WERI-Rb-1 (cell line): ENCODE results near the gene LCTL.

Experiments used
- DNase-seq: peaks from one replicate; pipeline ENCODE4 v3.0.0-alpha.2; 2020
- H3K27ac ChIP-seq: fragments of 250-450 bp; sonication (Bioruptor Pico); 2 replicates; pipeline ENCODE4 v1.5.1; 2020; ENCODE audit warnings: mild to moderate bottlenecking, moderate library complexity
- H3K27me3 ChIP-seq: fragments of 250-450 bp; sonication (Bioruptor Pico); 2 replicates; pipeline ENCODE4 v1.5.1; 2021; ENCODE audit warnings: mild to moderate bottlenecking, low read depth, moderate library complexity; ENCODE audit not compliant: insufficient read depth, severe bottlenecking
- H3K36me3 ChIP-seq: fragments of 250-450 bp; sonication (Bioruptor Pico); 2 replicates; pipeline ENCODE4 v1.5.1; 2020; ENCODE audit warnings: mild to moderate bottlenecking, moderate library complexity
- H3K4me3 ChIP-seq: 2 replicates; pipeline ENCODE4 v1.5.1; 2011; ENCODE audit warnings: low read depth, mild to moderate bottlenecking, control low read depth, low read length
- H3K9me3 ChIP-seq: fragments of 250-450 bp; sonication (Bioruptor Pico); 2 replicates; pipeline ENCODE4 v1.5.1; 2021; ENCODE audit warnings: mild to moderate bottlenecking, moderate library complexity; ENCODE audit not compliant: severe bottlenecking
- CTCF ChIP-seq: IDR thresholded peaks from 2 replicates; pipeline ENCODE4 v1.5.1; 2011; ENCODE audit warnings: low read depth, mild to moderate bottlenecking, control low read depth, inconsistent platforms, low read length

The LCTL gene

GRCh38 chr15:66524838-66525237 lies 41.0 kb downstream of the LCTL start:
- no peak for TF ChIP-seq CTCF
- Histone ChIP-seq H3K4me3 (no peak overlapping the region), H3K36me3 (peaks cover 40% of the 10 kb centered on the region), H3K27me3 (no peaks in the 10 kb centered on the region), H3K9me3 (no peaks in the 10 kb centered on the region), H3K27ac (no peak overlapping the region)
- no peak for DNase-seq

- no peaks in the 10 kb centered on the region for H3K9me3 ChIP-seq
These were observed 41.9 kb downstream of the LCTL start for GRCh38 chr15:66523926-66524325.

GRCh38 chr15:66515901-66516322 lies 49.9 kb downstream of the LCTL start:
- Histone ChIP-seq H3K27me3 (no peaks in the 10 kb centered on the region), H3K4me3 (no peak overlapping the region), H3K36me3 (peaks cover 26% of the 10 kb centered on the region), H3K27ac (no peak overlapping the region), H3K9me3 (no peaks in the 10 kb centered on the region)
- DNase-seq = no peak
- no peak for TF ChIP-seq CTCF

More at GRCh38 chr15:66523926-66524325, 41.9 kb downstream of the LCTL start:
- Histone ChIP-seq H3K4me3 (no peak overlapping the region), H3K27me3 (no peaks in the 10 kb centered on the region), H3K27ac (no peak overlapping the region), H3K36me3 (peaks cover 35% of the 10 kb centered on the region)
- no peak for DNase-seq
- no peak for TF ChIP-seq CTCF

GRCh38 chr15:66514586-66514985 lies 51.2 kb downstream of the LCTL start:
- DNase-seq = no peak
- Histone ChIP-seq H3K9me3 (no peaks in the 10 kb centered on the region), H3K4me3 (no peak overlapping the region), H3K27me3 (no peaks in the 10 kb centered on the region), H3K27ac (no peak overlapping the region), H3K36me3 (peaks cover 21% of the 10 kb centered on the region)
- no peak for TF ChIP-seq CTCF

- Histone ChIP-seq H3K9me3 (no peaks in the 10 kb centered on the region), H3K4me3 (no peak overlapping the region), H3K36me3 (peaks cover 22% of the 10 kb centered on the region), H3K27me3 (no peaks in the 10 kb centered on the region), H3K27ac (no peak overlapping the region)
- TF ChIP-seq CTCF = no peak
- no peak for DNase-seq
These were observed 57.4 kb downstream of the LCTL start for GRCh38 chr15:66508293-66508883.

- Histone ChIP-seq H3K36me3 (peaks cover 48% of the 10 kb centered on the region), H3K27me3 (no peaks in the 10 kb centered on the region), H3K9me3 (no peaks in the 10 kb centered on the region), H3K4me3 (peak overlapping the region; percentile 97), H3K27ac (no peak overlapping the region; the same call in 1 of the 2 replicates)
- no peak for TF ChIP-seq CTCF
- DNase-seq = no peak
These were observed 60.0 kb downstream of the LCTL start for GRCh38 chr15:66505818-66506217.
